ENCODE data around the gene TREX2.

Gene TREX2

GRCh38 chrX:153398275-153398960 lies 47.4 kb downstream of the TREX2 start:
- TF ChIP-seq CTCF (IDR thresholded peaks at IDR 0.05; ENCODE audit: low read length, missing control alignments) = no peak
- no peak overlapping the region for H3K4me3 ChIP-seq (replicated peaks; ENCODE audit: low read depth, low read length)
- DNase-seq (ENCODE audit: low read depth) = no peak

DNA sequence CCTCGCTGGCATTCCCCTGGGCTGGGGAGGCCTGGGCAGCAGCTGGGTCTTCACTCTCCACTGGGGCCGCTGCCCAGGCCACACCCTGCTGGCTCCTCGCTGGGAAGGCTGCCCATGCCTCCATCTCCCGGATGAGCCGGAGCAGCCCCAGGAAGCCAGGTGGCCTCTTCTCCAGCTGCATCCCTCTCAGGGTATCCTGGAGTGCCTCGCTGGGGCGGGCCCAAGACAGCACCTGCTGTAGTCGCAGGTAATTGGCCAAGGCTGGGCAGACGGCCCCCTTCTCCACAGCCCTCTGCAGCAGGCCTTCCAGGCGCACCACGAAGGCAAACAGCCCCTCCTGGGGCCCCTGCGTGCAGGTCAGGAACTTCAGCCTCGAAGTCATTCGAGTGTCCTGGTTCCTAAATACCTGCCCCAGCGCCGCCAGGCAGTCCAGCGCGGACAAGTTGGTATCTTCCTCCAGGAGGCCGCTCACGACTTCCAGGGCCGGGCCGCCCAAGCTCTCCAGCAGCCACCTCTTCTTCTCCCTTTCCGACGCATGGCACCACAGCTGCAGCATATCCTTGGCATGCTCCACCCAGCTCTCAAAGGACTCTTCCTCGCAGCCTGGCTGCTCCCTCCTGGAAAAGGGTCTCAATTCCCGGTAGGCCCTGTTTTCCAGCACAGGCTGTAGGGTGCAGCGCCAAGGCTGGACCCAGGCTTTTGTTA lies 48.4 kb downstream of the TREX2 start:
- no peak for DNase-seq (ENCODE audit: low read depth)
- H3K4me3 ChIP-seq (replicated peaks; ENCODE audit: low read depth, low read length) = no peak overlapping the region
- TF ChIP-seq CTCF (IDR thresholded peaks at IDR 0.05; ENCODE audit: low read length, missing control alignments) = no peak

- H3K4me3 ChIP-seq (replicated peaks; ENCODE audit: low read depth, low read length) = no peak overlapping the region
- no peak for TF ChIP-seq CTCF (IDR thresholded peaks at IDR 0.05; ENCODE audit: low read length, missing control alignments)
- no peak for DNase-seq (ENCODE audit: low read depth)
These were observed 49.3 kb downstream of the TREX2 start for GRCh38 chrX:153396320-153397195.

GRCh38 chrX:153395613-153396319 lies 50.1 kb downstream of the TREX2 start:
- DNase-seq (ENCODE audit: low read depth) = no peak
- no peak overlapping the region for H3K4me3 ChIP-seq (replicated peaks; ENCODE audit: low read depth, low read length)
- no peak for TF ChIP-seq CTCF (IDR thresholded peaks at IDR 0.05; ENCODE audit: low read length, missing control alignments)

DNA sequence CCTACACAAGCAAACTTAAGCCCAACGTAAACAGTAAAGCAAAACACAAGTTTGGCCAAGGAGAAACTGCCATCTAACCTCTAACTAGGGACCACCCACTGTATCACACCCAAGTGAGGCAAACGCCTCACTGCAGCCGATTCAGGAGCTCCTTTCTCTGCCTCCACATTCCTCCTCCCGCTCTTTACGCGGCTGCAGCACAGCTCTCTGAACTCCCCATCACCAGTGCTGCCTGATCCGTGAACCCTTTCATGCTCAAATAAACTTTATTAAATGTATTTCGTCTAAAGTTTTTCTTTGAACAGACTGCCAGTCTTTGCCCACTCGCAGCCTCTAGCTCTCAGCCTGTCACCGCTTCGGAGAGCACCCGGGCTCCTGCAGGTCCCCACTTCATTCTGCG lies 51.2 kb downstream of the TREX2 start:
- no peak overlapping the region for H3K4me3 ChIP-seq (replicated peaks; ENCODE audit: low read depth, low read length)
- no peak for DNase-seq (ENCODE audit: low read depth)
- TF ChIP-seq CTCF (IDR thresholded peaks at IDR 0.05; ENCODE audit: low read length, missing control alignments) = no peak

All from fibroblast of pulmonary artery (primary cell).